Neutrophil (primary cell): ENCODE results near the gene SF3B1.

Source experiments
- H3K27ac ChIP-seq: fragments of 200-600 bp; sonication (generic); 2 replicates; pipeline ENCODE4 v1.5.1; 2016; ENCODE audit warnings: mild to moderate bottlenecking, moderate library complexity
- H3K27me3 ChIP-seq: fragments of 200-600 bp; sonication (generic); 2 replicates; pipeline ENCODE4 v1.6.0; 2016; ENCODE audit warnings: mild to moderate bottlenecking
- H3K36me3 ChIP-seq: fragments of 200-600 bp; sonication (generic); 2 replicates; pipeline ENCODE4 v1.5.1; 2017
- H3K4me1 ChIP-seq, 2 experiments: fragments of 200-600 bp in 1 of 2; sonication (generic) in 1 of 2; 1 replicate in 1 of 2; 2 replicates in 1 of 2; pipeline versions ENCODE4 v1.5.1 to v1.6.1; 2013 to 2016; ENCODE audit warnings: low read depth in 1 of 2, low read length in 1 of 2, mild to moderate bottlenecking in 1 of 2, moderate library complexity in 1 of 2; ENCODE audit not compliant: control insufficient read depth in 1 of 2, insufficient read depth in 1 of 2
- H3K4me3 ChIP-seq, 2 experiments: fragments of 200-600 bp in 1 of 2; sonication (generic) in 1 of 2; 1 replicate in 1 of 2; 2 replicates in 1 of 2; pipeline ENCODE4 v1.5.1; 2013 to 2016; ENCODE audit warnings: low read depth in 1 of 2, low read length in 1 of 2, mild to moderate bottlenecking in 1 of 2, moderate library complexity in 1 of 2
- H3K9me3 ChIP-seq: fragments of 200-600 bp; sonication (generic); 2 replicates; pipeline ENCODE4 v1.5.1; 2016
- TF ChIP-seq, protein P1 (sequence below): fragments of 200-600 bp; sonication (generic); IDR thresholded peaks from 2 replicates; pipeline ENCODE4 v1.5.1; 2016; ENCODE audit warnings: antibody characterized with exemption

SF3B1 gene

GRCh38 chr2:197399887-197400540 lies 34.8 kb downstream of the SF3B1 start:
- Histone ChIP-seq H3K36me3 (peaks cover 100% of the 10 kb centered on the region), H3K9me3 (peaks cover 2% of the 10 kb centered on the region), H3K27me3 (no peaks in the 10 kb centered on the region), H3K27ac (no peak overlapping the region), H3K4me3 (no peak overlapping the region), H3K4me1 (no peaks in the 10 kb centered on the region)
- TF ChIP-seq, protein P1, sequence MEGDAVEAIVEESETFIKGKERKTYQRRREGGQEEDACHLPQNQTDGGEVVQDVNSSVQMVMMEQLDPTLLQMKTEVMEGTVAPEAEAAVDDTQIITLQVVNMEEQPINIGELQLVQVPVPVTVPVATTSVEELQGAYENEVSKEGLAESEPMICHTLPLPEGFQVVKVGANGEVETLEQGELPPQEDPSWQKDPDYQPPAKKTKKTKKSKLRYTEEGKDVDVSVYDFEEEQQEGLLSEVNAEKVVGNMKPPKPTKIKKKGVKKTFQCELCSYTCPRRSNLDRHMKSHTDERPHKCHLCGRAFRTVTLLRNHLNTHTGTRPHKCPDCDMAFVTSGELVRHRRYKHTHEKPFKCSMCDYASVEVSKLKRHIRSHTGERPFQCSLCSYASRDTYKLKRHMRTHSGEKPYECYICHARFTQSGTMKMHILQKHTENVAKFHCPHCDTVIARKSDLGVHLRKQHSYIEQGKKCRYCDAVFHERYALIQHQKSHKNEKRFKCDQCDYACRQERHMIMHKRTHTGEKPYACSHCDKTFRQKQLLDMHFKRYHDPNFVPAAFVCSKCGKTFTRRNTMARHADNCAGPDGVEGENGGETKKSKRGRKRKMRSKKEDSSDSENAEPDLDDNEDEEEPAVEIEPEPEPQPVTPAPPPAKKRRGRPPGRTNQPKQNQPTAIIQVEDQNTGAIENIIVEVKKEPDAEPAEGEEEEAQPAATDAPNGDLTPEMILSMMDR: no peak

DNA sequence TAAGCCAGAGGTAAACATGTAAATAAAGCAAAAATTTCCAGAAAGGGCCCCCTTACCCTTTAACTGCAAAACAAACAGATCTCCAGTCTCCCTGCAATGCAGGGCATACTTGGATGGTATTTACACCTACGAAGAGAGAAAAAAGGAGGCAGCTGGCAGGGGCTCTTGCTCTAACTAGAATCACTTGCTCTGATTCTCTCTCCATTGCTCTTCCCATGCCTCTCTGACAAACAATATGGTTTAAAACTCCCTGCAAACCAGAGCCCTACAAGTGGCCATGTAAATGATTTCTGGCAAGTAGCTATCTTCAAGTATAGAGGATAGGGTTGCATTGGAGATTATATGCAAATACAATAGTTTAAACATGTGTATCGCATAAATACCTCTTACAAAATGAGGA lies 35.9 kb downstream of the SF3B1 start:
- Histone ChIP-seq H3K27ac (no peak overlapping the region), H3K36me3 (peaks cover 100% of the 10 kb centered on the region), H3K4me1 (no peaks in the 10 kb centered on the region), H3K9me3 (peaks cover 2% of the 10 kb centered on the region), H3K4me3 (no peak overlapping the region), H3K27me3 (no peaks in the 10 kb centered on the region)
- TF ChIP-seq, protein P1: no peak

- H3K9me3 ChIP-seq: no peaks in the 10 kb centered on the region
- no peak overlapping the region for H3K27ac ChIP-seq
- no peaks in the 10 kb centered on the region for H3K27me3 ChIP-seq
- H3K4me3 ChIP-seq: no peak overlapping the region
- H3K4me1 ChIP-seq: peaks cover 9% of the 10 kb centered on the region in 2 experiments
- TF ChIP-seq, protein P1: no peak
- H3K36me3 ChIP-seq: peaks cover 62% of the 10 kb centered on the region
Observed at GRCh38 chr2:197391220-197391717, 43.6 kb downstream of the SF3B1 start.

GRCh38 chr2:197388866-197389587 lies 45.8 kb downstream of the SF3B1 start:
- TF ChIP-seq, protein P1: no peak
- peak overlapping the region; percentile 39 for H3K27ac ChIP-seq
- H3K4me3 ChIP-seq: no peak overlapping the region
- H3K27me3 ChIP-seq: no peaks in the 10 kb centered on the region
- no peaks in the 10 kb centered on the region for H3K9me3 ChIP-seq
- H3K36me3 ChIP-seq: peaks cover 40% of the 10 kb centered on the region
- peaks cover 9% of the 10 kb centered on the region in 2 experiments for H3K4me1 ChIP-seq

GRCh38 chr2:197387179-197387578 lies 47.6 kb downstream of the SF3B1 start:
- Histone ChIP-seq H3K36me3 (peaks cover 21% of the 10 kb centered on the region), H3K4me3 (no peak overlapping the region)
- TF ChIP-seq, protein P1: no peak

More at GRCh38 chr2:197387179-197387578, 47.6 kb downstream of the SF3B1 start:
- Histone ChIP-seq H3K27ac (no peak overlapping the region), H3K4me1 (peaks cover 9% of the 10 kb centered on the region in 2 experiments), H3K9me3 (no peaks in the 10 kb centered on the region), H3K27me3 (no peaks in the 10 kb centered on the region)
